ENCODE data around the gene NNT. TPM values are rescaled to one million over a fixed set of nuclear protein-coding genes. Genes with fewer than 3 reads are reported as not detected.
A peak's percentile ranks its signal among the peaks of the same experiment; 100 is the strongest.

NNT gene
- total RNA-seq (2013; cell fraction: nucleolus; rRNA removed) = 185 and 188 TPM in 2 replicates
- total RNA-seq (2014; rRNA removed) (47.1 and 66.6 TPM in 2 replicates), total RNA-seq (2014; rRNA removed; fragmentation: Illumina TruSeq; extraction: Trizol) (56.8 and 60.7 TPM in 2 replicates), total RNA-seq (2021) (58.4 and 63.3 TPM in 2 replicates), polyA plus RNA-seq (2011; rRNA removed) (59.6 and 72.4 TPM in 2 replicates), polyA plus RNA-seq (2014; fragmentation: Illumina TruSeq; extraction: Trizol) (43.6 and 59.2 TPM in 2 replicates), polyA plus RNA-seq (2014; fragmentation: Nextera tagmentation; extraction: Ambion mirVana) (10 to 100 TPM; 20.8 to 23.1 TPM), polyA plus RNA-seq (2014; rRNA removed) (34.5 and 41.1 TPM in 2 replicates), polyA plus RNA-seq (2016; fragmentation: Nextera tagmentation; extraction: Ambion mirVana) (10 to 100 TPM; 64.9 to 73.1 TPM), polyA minus RNA-seq (2011; rRNA and poly(A)+ RNA removed) (112 and 115 TPM in 2 replicates), Bru-seq, nascent RNA (percentile 85 among the genes with signal in this experiment), BruChase-seq, experiment 1, labeled RNA remaining after a 6-hour chase (percentile 81 among the genes with signal in this experiment), BruChase-seq, experiment 2, labeled RNA remaining after a 2-hour chase (percentile 84 among the genes with signal in this experiment)
- polyA plus RNA-seq (2011; ENCODE audit: low read depth) = 24.2 TPM
- 42.4 and 46.2 TPM in 2 replicates for polyA plus RNA-seq (2011; cell fraction: cytosol; rRNA removed)
- 110 and 163 TPM in 2 replicates for polyA plus RNA-seq (2011; cell fraction: nucleus; rRNA removed)
- polyA plus RNA-seq (2012) = 24.6 and 34.4 TPM in 2 replicates
- 24.5 and 31.7 TPM in 2 replicates for polyA minus RNA-seq (2011; cell fraction: cytosol; rRNA and poly(A)+ RNA removed)
- 85.1 and 112 TPM in 2 replicates for polyA minus RNA-seq (2011; cell fraction: nucleus; rRNA and poly(A)+ RNA removed)
- long read RNA-seq, experiment 1, full-length matches to known transcripts = 11 of 17 reads
- long read RNA-seq, experiment 1, partial matches to known transcripts = 4 of 17 reads
- long read RNA-seq, experiment 1, other reads (novel, unspliced or antisense) = 2 of 17 reads
- long read RNA-seq, experiment 2, full-length matches to known transcripts = 16 of 71 reads
- long read RNA-seq, experiment 2, partial matches to known transcripts = 44 of 71 reads
- long read RNA-seq, experiment 2, other reads (novel, unspliced or antisense) = 11 of 71 reads

- peaks cover 2% of the 10 kb centered on the region for H3K9me3 ChIP-seq (replicated peaks; ENCODE audit: control insufficient read depth, insufficient read depth, low read length)
- H3K9ac ChIP-seq (ENCODE audit: control insufficient read depth, insufficient read depth, low read length) = peak within 1 kb of the TSS; percentile 100
- WGBS (ENCODE audit: insufficient coverage, insufficient replicate concordance, low lambda C conversion rate, missing lambda C conversion rate) = under 1% methylated on average over 46 of the region's 60 CpGs
- no peaks in the 10 kb centered on the region for H4K20me1 ChIP-seq (ENCODE audit: control insufficient read depth, insufficient read depth)
- no peak for DNase-seq (ENCODE audit: low read depth, low spot score)
- H3K4me2 ChIP-seq (ENCODE audit: control insufficient read depth, insufficient read depth) = peak within 1 kb of the TSS; percentile 96
- in situ Hi-C loops (cut with MboI) = loop anchor here (25.0 kb wide), 1 partner anchor 1690 kb away; the partner anchor contains the start of gene RIMOC1
- peaks cover 59% of the 10 kb centered on the region for H3K79me2 ChIP-seq (ENCODE audit: control insufficient read depth, insufficient read depth, low read length)
- peak; percentile 41 for FAIRE-seq
- SMC1A ChIA-PET (ENCODE audit: uncharacterized antibody, unreplicated experiment) = interaction anchor here (0.9 to 1.8 kb wide), 8 partner anchors 9 to 119 kb away, joined by 3 to 13 read pairs (median 4); partner anchors contain the start of genes C5orf34 and TMEM267
- H3K4me1 ChIP-seq (ENCODE audit: control insufficient read depth, insufficient read depth, low read length) = peaks cover 4% of the 10 kb centered on the region; the same call in 1 of the 2 replicates
- no peaks in the 10 kb centered on the region for H3K36me3 ChIP-seq (ENCODE audit: control insufficient read depth in 2 of 2, insufficient read depth in 2 of 2, low read length in 1 of 2)
- BruUV-seq (replicated peaks) = TSS peak; percentile 82
- CTCF ChIA-PET = interaction anchor here (0.6 to 6.2 kb wide), 7 partner anchors 10 to 613 kb away, joined by 3 to 37 read pairs (median 4); partner anchors contain the start of gene TMEM267
- RAD21 ChIA-PET (ENCODE audit: unreplicated experiment) = interaction anchor here (0.7 to 2.7 kb wide), 5 partner anchors 28 to 482 kb away, joined by 3 to 11 read pairs (median 4); partner anchors contain the start of genes TMEM267 and ZNF131
- H3K27ac ChIP-seq (ENCODE audit: control insufficient read depth, insufficient read depth) = peak within 1 kb of the TSS; percentile 98
- peak; percentile 87 for ATAC-seq
- no peaks in the 10 kb centered on the region for H3K27me3 ChIP-seq (replicated peaks in 1 of 2; ENCODE audit: control insufficient read depth in 2 of 2, insufficient read depth in 2 of 2, low read length in 1 of 2)
- peak within 1 kb of the TSS; percentile 93 for H3K4me3 ChIP-seq
- POLR2A ChIA-PET = interaction anchor here (0.6 to 1.8 kb wide), 13 partner anchors 10 to 798 kb away, joined by 3 to 15 read pairs (median 4); partner anchors contain the start of genes TMEM267 and ZNF131
- peak within 1 kb of the TSS; percentile 94 for H2AFZ ChIP-seq (ENCODE audit: control insufficient read depth, low read depth, low read length)
- intact Hi-C loops (cut with micrococcal nuclease; ENCODE audit: unreplicated experiment) = loop anchor here (2.0 to 10.0 kb wide), 5 partner anchors 46 to 1678 kb away; partner anchors contain the start of genes FBXO4, HMGCS1, PAIP1 and TMEM267
- 0 out of 2 replicates have a peak, but pooled peaks have one; percentile 40 for TF ChIP-seq RCOR1 (conservative IDR thresholded peaks at IDR 0.05; ENCODE audit: low read depth, low read length)
- 0 out of 2 replicates have a peak, but pooled peaks have one; percentile 30 for TF ChIP-seq CHD2 (IDR thresholded peaks at IDR 0.05; ENCODE audit: borderline replicate concordance, low read depth, low read length)
- 0 out of 2 replicates have a peak, but pooled peaks have one; percentile 35 for TF ChIP-seq ESRRA (IDR thresholded peaks at IDR 0.05; ENCODE audit: low read length)
- peak; percentile 77 for TF ChIP-seq RAD51 (IDR thresholded peaks at IDR 0.05)
- TF ChIP-seq ZBTB33 (IDR thresholded peaks at IDR 0.05) = no peak
- TF ChIP-seq, protein P1, sequence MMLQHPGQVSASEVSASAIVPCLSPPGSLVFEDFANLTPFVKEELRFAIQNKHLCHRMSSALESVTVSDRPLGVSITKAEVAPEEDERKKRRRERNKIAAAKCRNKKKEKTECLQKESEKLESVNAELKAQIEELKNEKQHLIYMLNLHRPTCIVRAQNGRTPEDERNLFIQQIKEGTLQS (IDR thresholded peaks at IDR 0.05; ENCODE audit: borderline replicate concordance, extremely low read depth, low read depth, low read length) = 0 out of 2 replicates have a peak, but pooled peaks have one; percentile 29
- TF ChIP-seq BCL11A (IDR thresholded peaks at IDR 0.05; ENCODE audit: low read depth, low read length) = no peak
- TF ChIP-seq BHLHE40 (IDR thresholded peaks at IDR 0.05; ENCODE audit: borderline replicate concordance in 1 of 2, low read depth in 2 of 2, low read length in 1 of 2) = peak; percentile 67 to 85
- TF ChIP-seq PKNOX1 (IDR thresholded peaks at IDR 0.05) = peak; percentile 94
- peak; percentile 68; the same call in 1 of the 2 replicates for TF ChIP-seq TAF1 (IDR thresholded peaks at IDR 0.05; ENCODE audit: borderline replicate concordance, low read depth, low read length)
- TF ChIP-seq, protein P2, sequence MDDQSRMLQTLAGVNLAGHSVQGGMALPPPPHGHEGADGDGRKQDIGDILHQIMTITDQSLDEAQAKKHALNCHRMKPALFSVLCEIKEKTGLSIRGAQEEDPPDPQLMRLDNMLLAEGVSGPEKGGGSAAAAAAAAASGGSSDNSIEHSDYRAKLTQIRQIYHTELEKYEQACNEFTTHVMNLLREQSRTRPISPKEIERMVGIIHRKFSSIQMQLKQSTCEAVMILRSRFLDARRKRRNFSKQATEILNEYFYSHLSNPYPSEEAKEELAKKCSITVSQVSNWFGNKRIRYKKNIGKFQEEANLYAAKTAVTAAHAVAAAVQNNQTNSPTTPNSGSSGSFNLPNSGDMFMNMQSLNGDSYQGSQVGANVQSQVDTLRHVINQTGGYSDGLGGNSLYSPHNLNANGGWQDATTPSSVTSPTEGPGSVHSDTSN (IDR thresholded peaks at IDR 0.05; ENCODE audit: insufficient replicate concordance, low read depth, low read length) = peak; percentile 87
Observed at GRCh38 chr5:43602461-43603343, at the start of gene NNT. Gene NNT (plus strand): TSS chr5:43603180. CDS start chr5:43609196, 6,016 bp downstream.

Measured in GM12878 (cell line).